Stimulated activated CD4-positive, alpha-beta T cell treated with anti-CD3 and anti-CD28 coated beads, Interleukin-1b, Interleukin-23, amount 100 ng/mL, for 48 hours (primary cell): ENCODE results near the gene SGTA.

Experiments
- DNase-seq: peaks from one replicate; pipeline ENCODE4 v3.0.0-alpha.2; 2020

Gene SGTA

GRCh38 chr19:2744113-2744512, 39.0 kb downstream of the SGTA start:
- DNase-seq = no peak

- DNase-seq = no peak
These were observed 40.0 kb downstream of the SGTA start for GRCh38 chr19:2743099-2743498.

- DNase-seq = no peak
These were observed 42.8 kb downstream of the SGTA start for GRCh38 chr19:2740314-2740656.

- DNase-seq = peak; percentile 99
These were observed 43.3 kb downstream of the SGTA start, which contains the start of gene SLC39A3 for GRCh38 chr19:2739602-2740313. Gene SLC39A3, minus strand, starts transcription at chr19:2740017. Its CDS starts 2,760 bp downstream, at chr19:2737257.

- no peak for DNase-seq
These were observed 46.4 kb downstream of the SGTA start for GRCh38 chr19:2736550-2737190.

GRCh38 chr19:2735374-2735773, 47.7 kb downstream of the SGTA start:
- no peak for DNase-seq

GRCh38 chr19:2734589-2735288, 48.3 kb downstream of the SGTA start:
- DNase-seq = no peak

GRCh38 chr19:2733930-2734588, 49.0 kb downstream of the SGTA start:
- no peak for DNase-seq

GRCh38 chr19:2732883-2733282, 50.2 kb downstream of the SGTA start:
- no peak for DNase-seq

GRCh38 chr19:2732157-2732725, 50.8 kb downstream of the SGTA start:
- DNase-seq = no peak

GRCh38 chr19:2731181-2731995, 51.7 kb downstream of the SGTA start:
- DNase-seq = no peak

GRCh38 chr19:2729943-2730818, 52.9 kb downstream of the SGTA start:
- no peak for DNase-seq

- DNase-seq = no peak
These were observed 54.2 kb downstream of the SGTA start for GRCh38 chr19:2728783-2729387.

GRCh38 chr19:2727640-2727944, 55.5 kb downstream of the SGTA start:
- DNase-seq = no peak

- no peak for DNase-seq
These were observed 56.0 kb downstream of the SGTA start for GRCh38 chr19:2726904-2727639.

- no peak for DNase-seq
These were observed 56.8 kb downstream of the SGTA start for GRCh38 chr19:2726160-2726855.

- DNase-seq = no peak
These were observed 58.9 kb downstream of the SGTA start for GRCh38 chr19:2724148-2724557.

GRCh38 chr19:2723747-2724146, 59.3 kb downstream of the SGTA start:
- DNase-seq = no peak

GRCh38 chr19:2723345-2723715, 59.7 kb downstream of the SGTA start:
- no peak for DNase-seq
